HG03066 (cell line): Measurements from ENCODE around the gene CCNG1.
"Not testable (repeated sequence)": the region's sequence is repeated elsewhere in the genome, so short reads cannot be mapped to it uniquely, and the experiment has no call there.

ENCODE experiments used
- ATAC-seq: cut with Tn5 transposase; IDR thresholded peaks from one replicate; pipeline ENCODE4 v1.9.1; 2021; ENCODE audit warnings: low read depth; ENCODE audit not compliant: unreplicated experiment

Gene CCNG1, protein sequence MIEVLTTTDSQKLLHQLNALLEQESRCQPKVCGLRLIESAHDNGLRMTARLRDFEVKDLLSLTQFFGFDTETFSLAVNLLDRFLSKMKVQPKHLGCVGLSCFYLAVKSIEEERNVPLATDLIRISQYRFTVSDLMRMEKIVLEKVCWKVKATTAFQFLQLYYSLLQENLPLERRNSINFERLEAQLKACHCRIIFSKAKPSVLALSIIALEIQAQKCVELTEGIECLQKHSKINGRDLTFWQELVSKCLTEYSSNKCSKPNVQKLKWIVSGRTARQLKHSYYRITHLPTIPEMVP

GRCh38 chr5:163437309-163438182 is at the start of gene CCNG1:
TSS of gene CCNG1 (plus strand) at chr5:163437595. CDS start at chr5:163439257, 1,662 bp downstream.
- peak; percentile 94 for ATAC-seq

GRCh38 chr5:163395792-163396191 is 41.6 kb upstream of the CCNG1 start:
- no peak for ATAC-seq

DNA sequence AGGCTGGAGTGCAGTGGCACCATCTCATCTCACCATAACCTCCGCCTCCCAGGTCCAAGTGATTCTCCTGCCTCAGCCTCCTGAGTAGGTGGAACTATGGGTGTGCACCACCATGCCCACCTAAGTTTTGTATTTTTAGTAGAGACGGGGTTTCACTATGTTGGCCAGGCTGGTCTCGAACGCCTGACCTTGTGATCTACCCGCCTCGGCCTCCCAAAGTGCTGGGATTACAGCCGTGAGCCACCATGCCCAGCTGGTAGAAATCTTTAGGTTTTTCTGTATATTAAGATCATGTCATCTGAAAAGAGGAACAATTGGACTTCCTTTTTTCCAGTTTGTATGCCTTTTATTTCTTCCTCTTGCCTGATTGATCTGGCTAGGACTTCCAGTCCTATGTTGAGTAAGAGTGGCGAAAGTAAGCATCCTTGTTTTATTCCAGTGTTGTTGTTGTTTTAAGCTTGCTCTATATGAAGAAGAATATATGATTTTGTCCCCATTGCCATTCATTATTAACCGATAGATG is 40.5 kb upstream of the CCNG1 start:
- not testable (repeated sequence) for ATAC-seq

GRCh38 chr5:163397354-163397753 is 40.0 kb upstream of the CCNG1 start:
- no peak for ATAC-seq

GRCh38 chr5:163399923-163400322 is 37.5 kb upstream of the CCNG1 start:
- no peak for ATAC-seq

DNA sequence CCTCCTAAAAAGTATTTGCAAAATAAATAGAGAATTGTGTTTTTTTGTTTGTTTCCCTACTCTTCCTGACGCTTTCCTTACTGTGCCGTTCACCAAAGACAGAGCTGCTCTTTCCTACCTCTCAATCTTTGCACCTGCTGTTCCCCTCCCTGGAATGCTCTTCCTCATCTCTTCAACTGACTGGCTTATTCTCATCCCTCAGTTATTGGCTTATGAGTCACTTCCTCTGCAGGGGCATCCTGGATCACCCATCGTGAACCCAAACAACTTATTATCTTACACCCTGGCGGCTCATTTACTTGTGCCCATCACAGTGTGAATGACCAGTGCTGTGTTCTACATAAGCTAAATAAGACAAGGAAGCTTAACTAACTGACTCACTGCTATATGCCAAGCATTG is 36.1 kb upstream of the CCNG1 start:
- ATAC-seq = no peak

DNA sequence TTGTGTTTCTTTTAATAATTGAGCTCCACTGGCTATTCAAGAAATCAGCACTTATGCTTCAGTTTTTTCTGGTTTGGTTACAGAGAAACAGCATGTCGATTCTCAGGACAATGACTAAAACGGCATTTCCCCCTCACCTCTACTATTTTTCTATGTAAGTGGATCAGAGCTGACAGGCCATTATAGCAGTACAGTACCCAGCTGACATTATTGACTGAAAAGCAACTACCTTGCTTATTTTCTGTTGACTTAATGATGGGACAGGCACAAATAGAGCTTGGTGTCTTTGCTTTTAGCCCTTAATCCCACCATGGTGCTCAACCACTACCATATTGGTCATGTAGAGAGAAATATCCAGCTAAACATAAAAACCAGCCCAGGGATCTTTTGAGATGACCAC is 35.4 kb upstream of the CCNG1 start:
- ATAC-seq = no peak

DNA sequence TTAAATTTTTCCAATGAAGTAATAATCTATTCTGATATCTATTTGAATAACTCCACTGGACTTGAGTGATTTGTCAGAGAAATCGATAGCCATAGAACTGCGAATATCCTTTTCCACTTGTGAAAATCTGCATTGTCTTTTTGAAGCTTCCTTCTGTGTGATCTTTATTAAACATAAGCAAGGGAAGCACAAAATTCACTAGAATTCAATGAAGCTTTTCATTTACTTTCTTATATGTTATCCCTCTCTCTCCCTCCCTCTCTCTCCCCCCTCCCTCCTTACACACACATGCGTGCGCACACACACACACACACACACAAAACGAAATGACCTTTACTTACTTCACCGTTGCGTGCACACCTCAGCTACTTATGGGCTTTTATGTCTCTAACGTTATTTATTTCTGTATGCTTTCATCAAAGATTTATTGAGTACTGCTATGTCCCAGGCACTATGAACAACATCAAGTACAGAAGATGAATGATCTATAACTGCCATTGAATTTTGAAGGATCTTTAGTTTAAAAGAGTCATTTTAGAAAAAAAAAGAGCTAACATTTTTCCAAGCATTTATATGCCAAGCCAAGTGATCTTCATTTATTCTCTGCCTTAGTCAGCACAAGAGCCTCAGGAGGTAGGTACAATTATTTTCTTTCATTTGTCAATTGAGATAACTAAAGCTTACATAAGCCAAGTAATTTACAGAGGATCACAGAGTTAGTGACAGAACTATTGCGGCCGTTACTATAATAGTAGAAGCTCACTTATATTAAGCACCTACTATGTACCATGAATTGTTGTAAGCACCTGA is 32.8 kb upstream of the CCNG1 start:
- no peak for ATAC-seq

GRCh38 chr5:163407034-163407655 is 30.2 kb upstream of the CCNG1 start:
- ATAC-seq = peak; percentile 76

DNA sequence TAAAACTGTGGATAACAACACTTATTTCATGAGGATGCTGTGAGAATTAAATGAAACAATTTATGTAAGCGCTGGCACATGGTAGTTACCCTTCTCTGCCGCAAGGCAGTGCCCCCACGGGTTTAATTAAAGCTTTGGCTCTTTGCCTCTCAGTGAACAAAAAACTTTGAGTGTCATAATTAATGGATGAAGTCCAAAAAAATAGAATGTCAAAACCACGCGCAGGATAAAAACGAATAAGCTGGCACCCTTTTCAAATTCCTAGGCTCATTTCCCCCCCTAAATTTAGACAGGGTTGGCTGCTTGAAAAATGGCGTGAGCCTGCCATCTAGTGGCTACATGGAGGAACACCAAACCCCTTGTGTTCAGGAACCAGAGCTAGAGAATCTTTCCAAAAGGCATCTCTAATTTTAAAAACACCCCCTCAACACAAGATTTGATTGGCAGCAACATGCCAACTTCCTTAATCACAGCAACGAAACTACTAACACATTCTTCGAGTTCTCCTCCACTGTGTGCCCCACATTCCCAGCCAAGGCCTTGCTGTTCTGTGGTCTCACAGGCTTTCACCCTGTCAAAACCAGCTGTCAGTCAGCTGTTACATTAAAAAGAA is 29.0 kb upstream of the CCNG1 start:
- ATAC-seq = peak; percentile 68

GRCh38 chr5:163409384-163409783 is 28.0 kb upstream of the CCNG1 start:
- ATAC-seq = no peak

DNA sequence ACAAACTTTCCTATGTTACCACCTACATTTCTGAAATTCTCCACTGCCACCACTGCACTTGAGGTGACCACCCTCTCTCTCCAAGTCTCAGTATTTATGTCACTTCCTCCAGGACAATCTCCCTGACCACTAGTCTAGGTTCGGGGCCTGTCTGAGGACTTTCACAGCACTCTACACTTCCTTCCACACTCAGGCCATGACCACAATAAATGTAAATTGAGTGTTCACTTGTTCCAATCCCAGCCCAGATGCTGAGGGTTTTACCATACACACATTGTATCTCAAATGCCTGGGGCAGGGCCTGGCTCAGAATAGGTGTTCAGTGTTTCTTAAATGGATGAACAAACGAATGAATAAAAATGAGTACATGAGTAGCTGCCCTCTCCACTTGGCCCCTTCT is 26.9 kb upstream of the CCNG1 start:
- no peak for ATAC-seq

DNA sequence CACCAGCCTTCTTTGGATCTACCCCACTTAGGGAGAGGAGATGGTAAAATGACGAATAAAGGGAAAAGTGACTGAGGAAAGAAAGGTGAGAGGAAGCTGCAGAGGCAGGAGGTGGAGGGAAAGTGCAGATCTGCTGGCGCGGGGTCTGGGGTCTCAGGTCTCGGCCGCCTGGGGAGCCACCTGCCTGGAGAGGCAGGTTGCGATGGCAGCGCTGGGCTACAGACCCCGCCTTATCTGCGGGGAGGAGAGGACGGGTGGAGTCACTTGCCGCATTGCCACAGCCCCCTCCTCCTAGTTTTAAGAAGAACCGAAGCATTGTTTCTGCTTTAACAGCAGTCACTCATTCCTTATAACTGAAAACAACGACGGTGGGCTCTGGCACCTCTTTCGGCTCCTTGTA is 21.7 kb upstream of the CCNG1 start:
- ATAC-seq = not testable (repeated sequence)

GRCh38 chr5:163424836-163425235 is 12.6 kb upstream of the CCNG1 start:
- ATAC-seq = no peak

DNA sequence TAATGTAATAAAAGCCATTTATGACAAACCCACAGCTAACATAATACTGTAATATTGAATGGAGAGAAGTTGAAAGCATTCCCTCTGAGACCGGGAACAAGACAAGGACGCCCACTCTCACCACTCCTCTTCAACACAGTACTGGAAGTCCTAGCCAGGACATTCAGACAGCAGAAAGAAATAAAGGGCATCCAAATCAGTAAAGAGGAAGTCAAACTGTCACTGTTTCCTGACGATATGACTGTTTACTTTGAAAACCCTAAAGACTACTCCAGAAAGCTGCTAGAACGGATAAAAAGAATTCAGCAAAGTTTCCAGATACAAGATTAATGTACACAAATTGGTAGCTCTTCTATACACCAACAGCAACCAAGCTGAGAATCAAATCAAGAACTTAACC is 11.3 kb upstream of the CCNG1 start:
- not testable (repeated sequence) for ATAC-seq

GRCh38 chr5:163432544-163432943 is 4.9 kb upstream of the CCNG1 start:
- ATAC-seq = no peak

DNA sequence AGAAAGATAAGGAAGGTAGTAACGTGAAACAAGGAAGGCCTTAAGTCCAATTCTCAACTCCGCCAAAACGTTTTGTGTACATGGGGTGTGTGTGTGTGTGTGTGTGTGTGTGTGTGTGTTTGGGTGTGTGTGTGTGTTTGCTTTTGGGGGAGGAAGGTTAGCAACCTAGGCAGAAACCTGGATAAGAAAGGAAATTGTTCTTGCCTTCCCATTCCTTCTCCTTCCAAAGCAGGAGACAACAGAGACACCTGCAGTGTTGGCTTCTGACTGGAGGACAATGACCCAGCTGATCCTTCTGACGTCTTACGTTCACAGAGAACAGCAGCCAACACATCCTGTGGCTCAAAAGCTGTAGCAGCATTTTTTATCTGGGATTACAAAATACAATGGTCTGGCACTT is 4.1 kb upstream of the CCNG1 start:
- ATAC-seq = no peak

- no peak for ATAC-seq
Observed at GRCh38 chr5:163434401-163434866, 3.0 kb upstream of the CCNG1 start.

- ATAC-seq = no peak
Observed at GRCh38 chr5:163436515-163436914, 880 bp upstream of the CCNG1 start.

- no peak for ATAC-seq
Observed at GRCh38 chr5:163437011-163437308, 435 bp upstream of the CCNG1 start.
